GM03348 (cell line): Measurements from ENCODE around the gene ZIC5.
"Not testable (repeated sequence)": the region's sequence is repeated elsewhere in the genome, so short reads cannot be mapped to it uniquely, and the experiment has no call there.

Source experiments
- DNase-seq: peaks from one replicate; pipeline ENCODE4 v3.0.0; 2012; ENCODE audit warnings: low spot score

The ZIC5 gene

DNA sequence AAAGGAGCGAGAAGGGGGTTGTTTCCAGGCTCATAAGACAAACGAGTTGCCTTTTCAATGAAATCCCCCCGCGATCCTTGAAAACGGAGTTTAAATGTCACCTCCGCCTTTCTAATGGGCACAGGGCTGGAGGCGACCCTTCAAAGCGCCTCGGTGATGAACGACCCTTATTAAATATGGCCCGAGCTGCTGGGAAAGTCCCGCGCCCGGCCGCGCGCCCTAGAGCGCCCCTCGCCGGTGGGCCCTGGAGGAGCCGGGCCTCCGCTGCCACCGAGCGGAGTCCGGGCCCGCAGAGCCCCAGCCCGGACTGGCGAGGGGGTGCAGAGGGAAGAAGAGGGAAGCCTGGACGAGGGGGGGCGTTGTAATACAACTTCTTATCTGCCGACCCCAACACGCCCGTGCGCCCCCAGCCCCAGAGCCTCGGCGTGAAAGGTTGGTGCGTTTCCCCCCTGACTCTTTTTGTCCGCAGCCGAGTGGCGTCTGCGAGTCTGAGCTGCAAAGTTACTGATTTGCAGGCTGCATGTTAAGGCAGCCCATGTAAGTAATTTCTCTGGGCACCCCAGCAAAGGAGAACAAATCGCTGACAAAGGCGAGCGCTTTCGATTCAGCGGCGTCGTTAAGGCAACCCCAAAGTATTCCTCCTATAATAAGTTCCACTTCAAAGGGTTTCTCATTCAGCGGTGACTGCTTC, 11.9 kb downstream of the ZIC5 start:
- no peak for DNase-seq

DNA sequence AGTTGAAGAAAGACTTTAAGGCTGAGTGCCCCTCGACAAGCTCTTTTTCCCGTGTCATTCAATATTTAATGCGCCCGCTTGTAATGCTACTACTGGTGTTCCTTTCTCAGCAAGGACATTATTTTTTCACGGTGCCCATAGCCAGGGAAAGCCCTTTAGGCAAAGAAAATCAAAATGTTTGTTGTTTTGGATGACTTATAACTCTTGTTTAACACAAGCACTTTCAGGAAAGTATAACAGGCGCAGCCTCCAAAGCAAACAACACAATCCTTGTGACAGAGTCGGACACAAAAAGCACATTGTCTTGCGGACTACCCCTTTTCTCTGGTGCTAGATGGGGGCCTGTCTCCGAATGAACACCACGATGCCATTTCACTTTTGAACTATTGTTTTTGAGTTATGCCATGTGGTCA, 12.4 kb downstream of the ZIC5 start:
- DNase-seq: no peak

DNA sequence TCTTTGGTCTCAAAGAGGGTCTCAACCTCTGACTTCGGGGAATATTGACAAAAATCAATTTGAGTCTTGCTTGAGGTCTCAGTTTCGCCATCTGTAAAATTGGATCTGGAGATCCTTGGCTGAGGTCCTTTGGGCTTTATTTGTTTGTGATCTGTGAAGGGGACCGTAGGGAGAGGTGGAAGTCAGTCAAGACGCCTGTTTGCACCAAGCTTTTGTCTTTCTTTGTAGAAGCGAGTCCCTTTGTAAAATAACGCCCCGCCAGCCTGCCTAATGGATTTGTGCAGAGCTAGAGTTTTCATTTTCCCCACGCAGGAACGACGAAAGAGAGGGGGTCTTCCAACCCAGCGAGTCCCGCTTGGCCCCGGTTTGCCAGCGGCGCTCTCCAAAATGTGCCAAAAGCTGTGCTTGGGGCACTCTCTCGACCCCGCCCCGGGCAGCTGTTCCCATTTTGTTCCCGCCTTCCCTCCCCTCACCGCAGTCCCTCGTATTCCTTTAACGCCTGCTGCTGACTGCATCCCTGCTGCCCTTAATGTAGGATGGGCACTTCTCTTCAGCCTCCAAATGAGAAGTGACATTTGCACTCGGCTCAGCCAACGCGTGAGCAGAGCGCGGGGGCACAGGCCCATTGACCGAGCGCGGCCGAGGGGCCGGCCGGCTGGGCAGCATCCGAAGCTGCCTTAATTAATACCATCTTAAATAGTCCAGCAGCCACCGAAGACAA, 13.0 kb downstream of the ZIC5 start:
- DNase-seq: no peak

DNA sequence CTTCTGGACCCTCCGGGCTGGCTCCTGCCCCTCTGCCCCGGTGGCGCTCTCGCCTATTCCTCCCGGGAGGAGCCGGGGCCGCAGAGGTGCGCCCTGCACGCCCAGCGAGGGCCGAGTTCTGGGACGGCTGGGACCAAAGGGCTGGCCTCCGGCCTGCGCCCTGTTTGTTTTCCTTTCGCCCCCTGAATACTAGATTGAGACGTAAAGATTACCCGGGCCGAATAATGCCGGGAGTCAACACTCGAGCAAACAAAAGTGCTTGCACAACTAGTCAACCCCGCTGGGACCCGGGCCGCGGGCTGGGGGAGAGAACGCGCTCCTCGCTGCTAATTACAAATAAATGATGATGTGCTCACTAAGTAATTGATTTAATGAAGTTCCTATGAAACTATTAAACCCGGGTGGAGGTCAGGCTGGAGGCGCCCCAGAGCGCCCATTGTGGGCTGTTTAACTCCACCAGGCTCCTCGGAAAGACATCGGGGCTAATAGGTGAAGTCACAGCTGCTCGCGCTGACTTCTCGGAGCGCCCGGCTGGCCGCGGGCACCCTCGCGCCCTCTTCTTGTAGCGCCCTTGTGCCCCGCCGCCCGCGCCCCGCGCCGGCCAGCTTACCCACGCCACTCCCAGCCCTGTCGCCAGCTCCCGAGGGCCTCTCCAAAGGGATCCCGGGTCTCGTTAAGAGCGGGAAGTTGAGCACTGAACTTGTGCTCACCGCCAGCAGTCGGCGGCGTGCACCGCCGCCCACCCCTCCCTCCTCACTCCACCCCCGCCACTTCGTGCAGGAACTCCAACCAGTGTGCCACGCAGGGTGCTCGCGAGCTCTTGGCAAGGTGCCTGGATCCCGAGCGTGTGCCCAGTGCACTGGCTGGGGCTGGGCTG, 14.9 kb downstream of the ZIC5 start:
- no peak for DNase-seq

DNA sequence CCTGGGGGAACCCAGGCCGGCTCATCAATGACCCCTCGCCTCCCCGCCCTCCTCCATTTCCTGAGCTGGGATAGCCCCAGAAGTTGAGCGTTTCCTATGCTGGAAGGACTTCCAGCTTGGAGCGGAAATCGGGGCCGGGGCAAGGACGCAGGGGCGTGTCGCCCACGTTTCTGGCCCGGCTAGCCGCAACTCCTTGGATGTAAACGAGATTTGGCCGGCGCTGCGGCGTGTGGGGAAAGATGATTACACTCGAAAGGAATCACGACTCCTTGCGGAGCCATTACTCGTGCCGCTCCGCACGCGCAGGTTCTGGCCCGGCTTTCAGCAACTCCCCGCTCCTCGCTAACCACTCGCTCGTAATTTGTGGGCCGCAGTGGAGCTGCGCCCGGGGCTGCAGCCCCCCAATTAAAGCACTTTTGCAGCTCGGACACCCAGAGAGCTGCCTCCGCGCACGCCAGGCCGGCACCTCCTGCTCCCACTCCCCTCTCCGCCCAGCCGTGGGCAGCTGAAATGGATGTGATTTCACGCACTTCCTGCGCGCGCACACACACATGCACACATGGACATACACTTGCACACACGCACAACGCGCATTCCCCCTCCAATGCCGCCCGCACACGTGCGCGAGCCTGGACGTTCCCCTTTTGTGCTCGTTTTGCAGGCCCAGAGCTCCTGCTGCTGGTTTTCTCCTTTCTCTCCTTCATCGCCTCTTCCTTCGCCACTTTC, 15.7 kb downstream of the ZIC5 start:
- peak; percentile 68 for DNase-seq

DNA sequence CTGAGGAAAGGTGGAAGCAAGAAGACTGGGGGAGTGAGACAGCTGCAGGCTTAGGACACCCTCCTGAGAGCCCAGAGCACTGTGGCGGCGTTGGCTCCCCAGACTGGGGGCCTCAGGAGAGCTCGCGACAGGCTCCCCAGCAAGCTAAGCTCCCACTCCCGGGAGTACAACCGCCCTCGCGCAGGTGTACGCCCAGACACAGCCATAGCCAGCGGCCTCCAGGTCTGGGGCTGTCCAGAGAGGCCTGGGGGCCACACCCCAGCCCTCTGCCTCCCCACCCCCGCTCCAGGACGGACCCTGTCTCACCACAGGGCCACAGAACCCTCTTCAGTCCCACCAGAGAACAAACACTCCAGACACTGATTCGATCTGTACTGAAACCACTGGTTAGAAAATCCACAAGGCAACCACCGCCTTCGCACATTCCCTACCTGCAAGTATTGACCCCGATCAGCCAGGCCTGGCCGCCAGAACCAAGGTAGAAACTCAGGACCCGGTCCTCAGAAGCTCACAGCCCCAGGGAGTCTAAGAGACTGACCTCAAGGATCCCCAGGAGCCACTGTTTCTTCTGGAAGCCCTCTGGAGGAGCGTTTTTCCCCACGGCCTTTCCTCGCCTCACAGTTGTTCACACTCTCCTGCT, 16.3 kb downstream of the ZIC5 start:
- no peak for DNase-seq

DNA sequence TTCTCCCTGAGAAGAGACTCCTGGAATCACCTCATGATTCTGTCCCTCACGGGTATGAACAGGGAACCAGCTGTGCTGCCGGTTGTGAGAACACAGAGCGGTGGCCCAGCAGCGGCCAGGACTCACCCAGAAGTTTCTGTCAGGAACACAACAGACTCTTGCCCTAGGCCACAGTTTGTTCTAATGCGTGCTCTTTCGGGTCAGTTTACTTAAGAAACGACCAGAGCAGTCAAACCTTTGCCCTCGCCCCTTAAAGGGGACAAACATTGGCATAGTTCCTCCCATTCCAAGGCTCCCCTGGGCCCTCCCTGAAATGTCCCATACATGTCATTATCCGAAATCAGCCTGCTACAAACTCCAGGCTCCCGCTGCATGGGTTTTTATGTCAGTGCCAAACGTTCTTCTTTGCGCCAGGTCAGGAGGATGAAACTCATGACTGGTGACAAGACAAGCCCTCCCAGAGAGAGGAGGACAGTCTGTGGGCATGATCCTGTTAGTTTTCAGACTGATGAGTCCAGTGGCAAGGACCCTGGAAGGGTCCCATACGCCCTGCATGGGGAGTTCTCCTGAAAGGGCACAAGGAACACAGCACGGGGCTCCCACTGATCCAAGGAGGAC, 18.3 kb downstream of the ZIC5 start:
- DNase-seq: no peak

DNA sequence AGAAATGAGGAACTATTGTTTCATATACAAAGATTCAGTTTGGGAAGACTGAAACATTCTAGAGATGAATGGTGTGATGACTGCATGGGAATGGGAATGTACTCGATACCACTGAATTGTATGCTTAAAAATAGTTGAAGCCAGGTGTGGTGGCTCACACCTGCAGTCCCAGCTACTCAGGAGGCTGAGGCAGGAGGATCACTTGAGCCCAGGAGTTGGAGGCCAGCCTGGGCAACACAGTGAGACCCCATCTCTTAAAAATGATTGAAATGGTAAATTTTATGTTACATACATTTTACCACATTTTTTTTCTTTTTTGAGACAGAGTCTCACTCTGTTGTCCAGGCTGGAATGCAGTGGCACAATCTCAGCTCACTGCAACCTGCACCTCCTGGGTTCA, 19.9 kb downstream of the ZIC5 start:
- not testable (repeated sequence) for DNase-seq

DNA sequence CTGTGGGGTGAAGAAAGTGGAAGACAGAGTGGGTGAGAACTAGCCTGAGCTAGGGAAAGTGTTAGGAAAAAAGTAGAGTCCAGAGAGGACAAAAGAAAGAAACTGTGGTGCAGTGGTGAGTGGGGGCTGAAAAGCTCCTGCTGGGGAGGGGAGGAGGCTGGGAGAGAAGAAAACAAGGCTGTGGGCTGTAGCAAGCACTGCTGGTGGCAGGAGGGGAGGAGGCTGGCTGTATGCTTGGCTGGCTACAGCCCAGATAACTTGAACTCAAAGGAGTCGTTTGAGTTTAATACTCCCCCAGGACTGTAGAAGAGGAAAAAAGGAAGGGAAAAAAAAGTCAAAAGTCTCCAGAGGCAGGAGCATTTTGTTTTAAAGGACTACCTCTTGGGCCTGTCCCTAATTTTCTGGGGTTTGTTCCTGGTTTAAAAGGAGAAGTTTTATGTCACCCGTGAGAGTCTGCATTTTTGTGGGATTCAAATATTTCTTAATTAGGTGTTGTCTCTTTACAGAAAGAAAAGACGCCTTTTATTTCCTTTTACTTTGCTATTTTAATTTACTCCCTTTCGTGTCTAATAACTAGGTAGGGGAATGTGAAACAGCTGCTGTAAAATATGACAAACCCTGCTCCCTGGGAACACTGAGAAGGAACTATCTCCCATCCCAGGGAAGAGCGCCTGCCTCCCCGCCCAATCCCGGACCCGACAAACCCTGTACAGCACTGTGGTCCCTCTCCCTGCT, 21.7 kb downstream of the ZIC5 start:
- DNase-seq: no peak

DNA sequence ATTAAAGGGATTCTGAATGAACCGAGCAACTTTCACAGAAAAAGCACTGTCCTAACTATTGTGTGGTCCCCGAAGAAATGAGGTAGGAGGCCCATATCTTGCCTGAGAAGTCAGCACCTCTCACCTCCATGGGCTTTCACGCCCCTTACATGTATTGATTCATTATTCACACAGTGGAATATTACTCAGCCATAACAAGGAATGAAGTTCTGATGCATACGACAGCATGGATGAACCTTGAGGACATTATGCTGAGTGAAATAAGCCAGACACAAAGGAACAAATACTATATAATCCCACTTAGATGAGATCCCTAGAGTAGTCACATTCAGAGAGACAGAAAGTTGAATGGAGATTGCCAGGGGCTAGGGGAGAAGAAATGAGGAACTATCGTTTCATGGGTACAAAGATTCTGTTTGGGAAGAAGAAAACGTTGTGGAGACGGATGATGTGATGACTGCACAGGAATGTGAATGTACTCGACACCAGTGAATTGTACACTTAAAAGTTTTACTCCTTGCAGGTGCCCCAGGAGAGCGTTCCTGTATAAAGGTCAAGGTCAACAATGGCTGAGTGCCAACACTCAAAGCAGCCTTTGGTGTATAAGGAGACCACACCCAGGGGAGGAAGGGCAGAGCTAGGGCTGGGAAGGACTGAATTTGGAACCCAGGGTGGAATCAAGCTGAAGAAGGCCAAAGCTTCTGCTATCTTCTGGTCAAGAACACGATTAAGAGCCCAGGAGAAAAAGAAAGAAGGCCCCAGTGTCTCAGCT, 22.5 kb downstream of the ZIC5 start:
- no peak for DNase-seq

DNA sequence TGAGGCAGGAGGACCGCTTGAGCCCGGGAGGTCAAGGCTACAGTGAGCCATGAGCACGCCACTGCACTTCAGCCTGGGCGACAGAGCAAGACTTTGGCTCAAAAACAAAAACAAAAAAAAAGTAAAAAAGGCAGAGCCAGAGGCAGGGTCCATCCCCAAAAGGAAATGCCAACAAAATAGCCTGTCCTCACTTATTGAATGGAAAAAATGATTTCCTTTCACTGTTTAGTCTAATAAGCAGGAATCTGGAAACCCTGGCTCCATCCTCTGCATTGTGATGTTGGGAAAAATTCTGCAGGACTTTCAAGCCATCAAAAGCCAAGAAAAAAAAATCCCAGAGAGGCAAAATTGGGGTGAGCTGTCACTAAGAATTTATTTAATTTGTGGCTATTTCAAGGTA, 23.2 kb downstream of the ZIC5 start:
- no peak for DNase-seq

DNA sequence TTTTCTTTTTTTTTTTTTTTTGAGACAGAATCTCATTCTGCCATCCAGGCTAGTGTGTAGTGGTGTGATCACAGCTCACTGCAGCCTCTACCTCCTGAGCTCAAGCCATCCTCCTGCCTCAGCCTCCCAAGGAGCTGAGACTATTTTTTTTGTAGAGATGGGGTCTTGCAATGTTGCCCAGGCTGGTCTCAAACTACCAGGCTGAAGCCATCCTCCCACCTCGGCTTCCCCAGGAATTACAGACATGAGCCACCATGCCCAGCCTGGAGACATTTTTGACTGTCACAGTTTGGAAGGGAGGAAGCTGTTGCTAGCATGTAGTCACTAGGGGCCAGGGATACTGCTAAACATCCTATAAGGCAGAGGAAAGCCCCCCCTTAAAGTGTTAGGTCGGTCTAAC, 23.9 kb downstream of the ZIC5 start:
- no peak for DNase-seq

DNA sequence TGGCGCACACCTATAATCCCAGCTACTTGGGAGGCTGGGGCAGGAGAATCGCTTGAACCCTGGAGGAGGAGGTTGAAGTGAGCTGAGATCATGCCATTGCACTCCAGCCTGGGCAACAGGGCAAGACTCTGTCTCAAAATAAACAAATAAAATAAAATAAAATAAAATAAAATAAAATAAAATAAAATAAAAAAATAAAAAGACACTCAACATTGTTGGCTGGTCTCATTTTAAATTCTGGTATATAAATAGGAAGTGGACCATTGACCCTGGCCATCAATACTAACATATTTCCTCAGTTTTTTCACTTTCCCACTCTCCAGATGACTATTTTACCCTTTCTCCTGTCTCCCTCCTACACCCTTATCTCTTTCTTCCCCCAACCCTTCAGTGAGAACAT, 26.1 kb downstream of the ZIC5 start:
- DNase-seq: not testable (repeated sequence)

DNA sequence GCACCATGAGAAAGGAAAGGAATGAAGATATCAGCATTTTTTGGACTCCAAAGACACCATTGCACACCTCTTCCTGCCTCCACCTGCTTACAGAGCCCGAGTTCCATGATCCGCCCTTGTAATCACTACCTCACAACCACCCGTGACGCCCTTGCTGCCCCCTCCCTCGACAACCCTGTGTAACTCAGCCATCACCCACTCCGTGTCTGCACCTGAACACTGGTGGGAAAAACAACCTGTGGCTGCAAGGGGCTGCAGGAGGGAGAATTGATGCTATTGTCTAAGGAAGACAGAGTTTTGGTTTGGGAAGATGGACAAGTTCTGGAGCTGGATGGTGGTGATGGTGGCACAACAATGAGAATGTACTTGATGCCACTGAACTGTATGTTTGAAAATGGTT, 27.0 kb downstream of the ZIC5 start:
- no peak for DNase-seq

DNA sequence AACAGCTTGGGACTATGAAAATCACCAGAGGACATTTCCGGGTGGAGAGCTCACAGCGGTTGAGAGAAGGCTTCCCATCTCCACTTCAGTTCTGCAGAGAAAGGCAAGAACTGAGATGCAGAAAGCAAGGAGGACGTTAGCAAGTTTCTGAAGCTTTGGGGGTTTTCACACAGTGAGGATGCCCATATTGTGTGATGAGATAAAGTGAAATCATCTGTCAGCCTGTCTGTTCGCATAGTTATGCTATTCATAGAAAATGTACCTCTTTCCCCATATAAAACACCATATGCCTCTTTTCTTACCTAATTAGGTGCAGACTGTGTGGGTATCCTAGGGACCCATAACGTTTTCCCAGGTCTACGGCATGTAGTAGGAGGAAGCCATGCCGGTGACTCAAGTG, 27.5 kb downstream of the ZIC5 start:
- DNase-seq: no peak

DNA sequence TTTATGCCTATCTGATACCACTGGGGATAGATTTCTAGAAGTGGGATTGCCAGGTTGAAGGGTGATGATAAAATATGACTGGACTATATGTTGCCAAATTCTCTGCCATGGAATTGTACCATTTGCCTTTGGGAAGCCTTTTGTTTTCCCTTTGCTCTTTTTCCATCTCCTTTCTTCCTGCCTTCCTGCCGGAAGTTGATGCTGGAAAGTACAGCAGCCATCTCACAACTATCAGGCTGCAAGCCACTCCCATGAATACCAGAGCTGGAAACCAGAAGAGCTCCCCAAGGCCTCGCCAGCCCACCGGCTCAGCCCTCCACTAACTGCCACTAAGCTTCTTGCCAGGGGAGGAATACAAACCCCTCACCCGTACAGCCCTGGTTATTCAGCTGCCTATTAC, 29.7 kb downstream of the ZIC5 start:
- no peak for DNase-seq

DNA sequence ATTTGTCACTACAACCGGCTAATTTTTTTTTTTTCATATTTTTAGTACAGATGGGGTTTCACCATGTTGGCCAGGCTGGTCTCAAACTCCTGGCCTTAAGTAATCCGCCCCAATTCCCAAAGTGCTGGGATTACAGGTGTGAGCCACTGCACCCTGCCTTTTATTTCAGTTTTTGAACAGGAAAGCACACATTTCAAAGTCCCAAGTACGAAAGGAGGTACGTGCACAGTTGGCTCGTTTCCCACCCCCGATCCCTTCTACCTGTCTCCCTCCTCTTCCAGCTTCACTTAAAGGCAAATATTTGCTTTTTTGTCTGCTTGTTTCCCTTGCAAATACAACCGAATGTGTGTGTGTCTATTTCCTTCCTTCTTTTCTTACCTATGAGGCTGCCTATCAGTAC, 30.5 kb downstream of the ZIC5 start:
- no peak for DNase-seq

DNA sequence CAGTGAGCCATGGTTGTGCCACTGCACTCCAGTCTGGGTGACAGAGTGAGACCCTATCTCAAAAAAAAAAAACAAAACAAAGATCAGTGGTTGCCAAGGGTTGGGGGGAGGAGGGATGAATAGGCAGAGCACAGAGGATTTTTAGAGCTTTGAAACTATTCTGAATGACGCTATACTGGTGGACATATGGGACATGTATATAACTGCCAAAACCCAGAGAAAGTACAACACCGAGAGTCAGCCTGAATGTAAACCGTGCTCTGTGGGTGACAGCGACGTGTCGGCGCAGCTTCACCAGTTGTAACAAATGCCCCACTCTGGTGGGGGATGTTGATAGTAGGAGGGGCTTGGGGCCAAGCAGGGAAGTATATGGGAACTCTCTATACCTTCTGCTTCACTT, 32.9 kb downstream of the ZIC5 start:
- DNase-seq: no peak

DNA sequence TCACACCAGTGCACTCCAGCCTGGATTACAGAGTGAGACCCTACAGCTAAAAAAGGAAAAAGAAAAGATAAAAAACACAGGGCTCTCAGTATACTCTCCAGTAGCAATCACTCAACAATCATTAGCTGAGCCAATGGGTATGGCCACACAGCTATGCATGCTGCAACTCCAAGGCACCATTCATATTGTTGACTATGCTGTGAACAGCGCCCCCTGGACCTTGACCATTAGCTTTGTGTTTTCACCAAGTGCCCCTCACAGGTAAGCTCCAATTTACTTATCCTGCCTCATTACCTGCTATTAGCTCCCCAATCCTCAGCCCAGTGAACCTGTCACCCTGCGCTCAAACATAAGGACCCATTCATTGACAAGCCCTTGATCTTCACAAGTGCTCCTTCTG, 35.8 kb downstream of the ZIC5 start:
- no peak for DNase-seq

DNA sequence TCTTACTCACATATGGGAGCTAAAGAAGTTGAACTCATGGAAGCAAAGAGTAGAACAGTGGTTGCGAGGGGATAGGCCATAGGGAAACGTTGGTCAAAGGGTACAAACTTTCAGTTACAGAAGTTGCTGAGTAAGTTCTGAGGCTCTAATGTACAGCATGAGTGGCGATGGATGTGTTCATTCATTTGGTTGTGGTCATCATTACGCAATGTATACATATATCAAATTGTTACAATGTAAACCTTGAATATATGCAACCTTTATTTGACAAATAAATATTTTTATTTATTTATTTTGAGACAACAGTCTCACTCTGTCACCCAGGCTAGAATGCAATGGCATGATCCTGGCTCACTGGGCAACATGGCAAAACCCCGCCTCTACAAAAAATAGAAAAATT, 38.7 kb downstream of the ZIC5 start:
- DNase-seq: no peak
